G401 (cell line): ENCODE measurements around the gene RACGAP1. TPM values are rescaled to one million over a fixed set of nuclear protein-coding genes. Genes with fewer than 3 reads are reported as not detected.
A peak's percentile ranks its signal among the peaks of the same experiment; 100 is the strongest.

Source experiments
- DNase-seq: peaks from one replicate; pipeline ENCODE4 v3.0.0-alpha.2; 2015; ENCODE audit warnings: low spot score
- in situ Hi-C: cut with HindIII; loops from 2 replicates; pipeline ENCODE4 v1.10.0; 2016; ENCODE audit warnings: low sequenced_read_pairs, mixed read lengths
- total RNA-seq: library from RNA; depleted of rRNA; stranded (reverse); fragments of >200 nt; shearing (Covaris generic); gene quantifications from 2 replicates; pipeline ENCODE4 v1.2.3, GENCODE V29; 2014; rRNA removed

Gene RACGAP1
- 115 and 125 TPM in 2 replicates for total RNA-seq

GRCh38 chr12:50025187-50026059, at the start of gene RACGAP1:
Gene RACGAP1 (minus strand): TSS chr12:50025494. CDS start chr12:50016715, 8,779 bp downstream.
- peak; percentile 98 for DNase-seq
- in situ Hi-C loops: no loop called here

- in situ Hi-C loops: no loop called here
- DNase-seq: no peak
Observed at GRCh38 chr12:50073712-50074111, 48.4 kb upstream of the RACGAP1 start.

GRCh38 chr12:50073206-50073605, 47.9 kb upstream of the RACGAP1 start:
- in situ Hi-C loops: no loop called here
- no peak for DNase-seq

- in situ Hi-C loops: no loop called here
- DNase-seq: no peak
Observed at GRCh38 chr12:50072198-50072907, 47.1 kb upstream of the RACGAP1 start.

- in situ Hi-C loops: no loop called here
- peak; percentile 90 for DNase-seq
Observed at GRCh38 chr12:50070314-50071060, 45.2 kb upstream of the RACGAP1 start.

DNA sequence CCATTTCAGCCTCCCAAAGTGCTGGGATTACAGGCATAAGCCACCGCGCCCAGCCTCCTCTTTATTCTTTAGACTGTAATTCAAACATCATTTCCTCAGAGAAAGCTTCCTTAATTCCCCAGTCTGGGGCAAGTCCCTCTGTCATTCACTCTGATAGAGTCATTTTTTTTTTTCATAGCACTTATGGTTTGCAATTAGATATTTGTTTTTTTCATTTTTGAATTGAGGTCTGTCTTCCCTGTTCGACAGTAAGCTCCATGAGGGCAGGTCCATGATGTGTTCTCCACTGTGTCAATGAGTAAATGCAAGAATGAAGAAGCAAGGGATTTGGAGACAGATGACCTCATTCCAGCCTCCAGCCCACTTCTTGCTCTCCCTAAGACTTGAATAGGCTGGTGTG, 44.2 kb upstream of the RACGAP1 start:
- DNase-seq: no peak
- in situ Hi-C loops: loop anchor here (5.0 kb wide), 1 partner anchor 102 kb away; no protein-coding TSS in a partner anchor

- in situ Hi-C loops: loop anchor here (5.0 kb wide), 1 partner anchor 102 kb away; no protein-coding TSS in a partner anchor
Observed at GRCh38 chr12:50069069-50069468, 43.8 kb upstream of the RACGAP1 start.

DNA sequence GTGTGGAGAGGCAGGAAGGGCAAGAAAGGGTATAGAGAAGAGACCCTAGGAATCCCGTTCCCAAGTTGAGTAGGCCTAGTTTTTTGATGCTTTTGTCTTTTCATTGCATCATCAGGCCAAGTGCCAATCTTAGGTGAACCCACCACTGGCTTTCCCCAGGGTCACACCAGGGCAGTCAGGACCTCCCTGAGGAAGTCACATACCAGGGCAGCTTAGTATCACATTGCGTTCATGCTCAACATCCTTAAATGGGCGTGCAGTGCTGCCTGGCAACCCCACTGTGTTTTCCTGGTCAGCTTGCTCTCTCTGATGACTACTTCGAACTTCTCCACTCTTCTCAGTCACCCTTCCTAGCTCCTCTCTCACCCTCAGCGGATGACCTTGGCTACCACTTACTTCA, 41.1 kb upstream of the RACGAP1 start:
- no peak for DNase-seq
- in situ Hi-C loops: loop anchor here (5.0 kb wide), 1 partner anchor 99 kb away; no protein-coding TSS in a partner anchor

More at GRCh38 chr12:50069069-50069468, 43.8 kb upstream of the RACGAP1 start:
- no peak for DNase-seq

DNA sequence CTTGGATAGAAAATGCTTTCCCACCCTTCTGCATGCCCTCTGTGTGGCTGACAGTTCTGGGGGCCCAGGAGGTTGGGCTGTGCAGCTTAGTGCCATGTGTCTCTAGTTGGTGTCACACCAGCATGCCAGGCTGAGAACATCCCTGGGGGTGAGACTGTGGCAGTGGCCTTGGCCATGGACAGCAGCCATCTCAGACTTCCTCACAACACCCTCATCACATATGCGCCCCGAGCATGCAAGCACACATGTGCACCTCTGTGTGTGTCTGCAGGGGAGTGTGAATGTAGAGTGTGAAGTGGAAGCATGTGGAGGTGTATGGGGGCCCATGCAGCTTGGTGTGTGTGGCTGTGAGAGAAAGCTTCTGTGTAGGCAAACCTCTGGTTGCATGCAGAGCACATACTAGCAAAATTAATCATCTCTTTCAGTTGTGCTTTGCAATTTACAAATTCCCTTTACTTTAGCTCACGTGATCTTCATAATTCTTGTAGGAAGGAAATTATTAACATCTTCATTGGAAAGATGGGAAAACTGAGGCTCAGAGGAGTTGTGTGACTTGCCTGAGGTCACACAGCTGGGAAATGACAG, 40.5 kb upstream of the RACGAP1 start:
- in situ Hi-C loops: loop anchor here (5.0 kb wide), 1 partner anchor 99 kb away; no protein-coding TSS in a partner anchor
- DNase-seq: no peak

DNA sequence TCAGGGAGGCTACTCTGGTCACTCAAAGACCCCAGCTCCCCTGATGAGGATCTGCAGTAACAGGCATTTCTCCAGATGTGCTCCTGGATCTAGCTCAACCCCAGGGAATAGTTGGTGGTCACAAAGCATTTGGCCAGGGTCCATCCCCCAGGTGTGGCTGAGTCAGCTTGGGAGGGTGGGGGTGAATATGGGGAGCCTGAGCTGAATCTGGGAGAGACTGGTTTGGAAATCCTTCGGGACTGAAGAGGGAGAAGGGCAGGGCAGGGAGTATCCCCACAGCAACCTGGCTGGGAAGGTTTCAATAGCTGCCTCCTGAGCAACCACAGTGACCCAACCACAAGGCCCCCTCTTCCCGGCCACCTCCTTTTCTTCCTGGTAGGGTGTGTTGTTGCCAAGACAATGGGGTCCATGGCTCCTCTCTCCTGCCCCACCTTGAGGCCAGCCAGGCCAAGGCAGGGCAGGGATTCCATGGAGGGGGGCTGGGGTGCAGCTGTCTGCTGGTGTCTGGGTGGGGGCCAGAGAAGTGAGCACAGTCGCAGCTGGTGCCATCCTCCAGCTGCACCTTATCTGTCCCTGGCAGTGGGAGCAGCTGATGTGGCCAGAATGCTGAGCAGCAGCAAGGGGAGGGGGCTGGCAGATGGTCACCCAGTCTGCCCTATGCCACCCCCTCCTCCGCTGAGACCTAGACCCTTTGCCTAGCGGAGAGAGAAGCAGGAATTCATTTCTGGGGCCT, 37.6 kb upstream of the RACGAP1 start:
- in situ Hi-C loops: no loop called here
- DNase-seq: no peak

DNA sequence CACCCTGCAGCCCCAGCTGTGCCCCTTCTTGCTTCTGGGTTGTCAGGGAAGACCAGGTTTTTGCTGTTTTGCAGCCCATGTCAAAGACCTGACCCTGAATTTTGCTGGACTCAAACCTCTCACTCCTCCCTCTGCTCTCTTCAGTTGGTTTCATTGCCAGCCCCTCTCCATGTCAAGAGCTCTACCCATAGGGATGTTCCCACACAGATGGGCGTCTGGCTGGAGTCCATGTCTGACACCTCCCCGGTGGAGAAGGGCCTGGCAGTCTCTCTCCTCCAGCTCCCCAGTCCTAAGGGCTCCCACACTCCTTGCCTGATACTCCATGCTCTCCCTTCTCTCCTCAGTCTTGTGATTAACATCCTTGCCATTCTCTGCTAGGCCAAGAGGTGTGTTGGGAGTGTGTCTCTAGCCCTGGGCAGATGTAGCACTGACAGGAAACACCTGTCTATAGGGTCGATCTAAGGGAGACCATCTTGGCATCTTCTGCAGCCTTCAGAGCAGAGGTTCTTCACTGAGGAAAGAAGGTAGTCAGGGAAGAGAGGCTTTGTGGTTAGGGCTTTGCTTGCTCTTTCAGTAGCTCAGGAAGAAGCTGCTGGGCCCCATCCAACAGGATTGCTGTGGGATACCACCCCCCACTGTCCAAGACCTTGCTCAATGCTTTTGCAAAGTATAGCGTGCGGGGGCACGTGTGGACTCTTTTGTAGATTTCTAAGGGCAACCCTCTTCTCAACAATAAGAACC, 36.8 kb upstream of the RACGAP1 start:
- no peak for DNase-seq
- in situ Hi-C loops: no loop called here

GRCh38 chr12:50061171-50061570, 35.9 kb upstream of the RACGAP1 start:
- DNase-seq: no peak
- in situ Hi-C loops: no loop called here

DNA sequence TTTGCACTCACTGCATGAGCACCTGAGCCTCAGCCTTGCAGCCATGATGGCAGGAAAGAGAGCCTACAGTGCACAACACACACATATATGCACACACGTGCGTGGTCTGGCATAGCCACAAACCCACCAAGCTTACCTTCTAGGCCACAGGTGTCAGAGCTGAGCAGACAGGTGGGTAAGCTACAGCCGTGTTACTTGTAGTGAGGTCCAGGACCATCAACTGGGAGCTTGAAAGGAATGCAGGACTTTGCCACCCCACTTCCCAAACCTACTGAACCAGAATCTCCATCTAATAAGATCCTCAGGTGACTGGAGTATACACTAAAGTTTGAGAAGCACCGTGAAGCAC, 34.8 kb upstream of the RACGAP1 start:
- no peak for DNase-seq
- in situ Hi-C loops: no loop called here

DNA sequence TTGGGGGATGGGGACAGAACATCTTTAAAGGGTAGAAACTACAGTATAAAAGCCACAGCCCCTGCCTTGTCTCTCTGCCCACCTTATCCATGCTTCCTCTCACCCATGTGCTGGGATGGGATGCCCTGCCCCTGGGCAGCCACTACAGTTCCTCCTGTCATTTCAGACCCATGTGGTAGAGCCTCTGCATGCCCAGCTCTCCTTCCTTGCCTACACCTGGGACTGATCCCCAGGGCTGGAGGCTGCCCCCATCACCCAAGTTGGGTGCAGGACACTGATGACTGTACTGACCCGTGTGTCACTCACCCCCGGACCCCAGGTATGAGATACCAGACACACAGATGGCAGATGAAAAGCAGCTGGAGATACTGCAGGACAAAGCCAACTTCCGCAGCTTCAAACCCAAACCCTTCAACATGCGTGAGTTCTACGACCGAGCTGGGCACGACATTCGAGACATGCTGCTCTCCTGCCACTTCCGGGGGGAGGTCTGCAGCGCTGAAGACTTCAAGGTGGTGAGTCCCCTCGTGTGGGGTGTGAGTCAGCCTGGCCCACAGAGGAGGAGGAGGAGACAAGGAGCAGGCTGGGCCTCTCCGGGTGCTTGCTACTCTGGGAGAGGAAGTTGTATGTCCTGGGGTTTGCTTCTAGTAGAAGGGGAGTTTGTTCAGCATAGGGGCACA, 34.3 kb upstream of the RACGAP1 start:
- no peak for DNase-seq
- in situ Hi-C loops: no loop called here

- no peak for DNase-seq
- in situ Hi-C loops: no loop called here
Observed at GRCh38 chr12:50058743-50059312, 33.5 kb upstream of the RACGAP1 start.

GRCh38 chr12:50057896-50058670, 32.8 kb upstream of the RACGAP1 start:
- no peak for DNase-seq
- in situ Hi-C loops: no loop called here
